ENCODE results near the gene FRS3.

Gene FRS3

GRCh38 chr6:41824571-41825569 is 45.2 kb upstream of the FRS3 start:
- Histone ChIP-seq H3K27ac (ENCODE audit: extremely low read depth, low read depth, low read length) (no peak overlapping the region), H3K9me3 (ENCODE audit: control insufficient read depth, insufficient read depth, low read depth, low read length) (no peaks in the 10 kb centered on the region), H3K4me3 (ENCODE audit: low read depth, low read length) (no peak overlapping the region), H3K4me1 (ENCODE audit: control insufficient read depth, insufficient read depth, low read length) (peaks cover 2% of the 10 kb centered on the region; the same call in 1 of the 2 replicates), H3K36me3 (ENCODE audit: control insufficient read depth in 2 of 2, insufficient read depth in 1 of 2, low read length in 2 of 2) (no peaks in the 10 kb centered on the region; a peak in 1 of 3 replicates)
- TF ChIP-seq ZNF175 (tag by site-specific recombination; IDR thresholded peaks at IDR 0.05) (no peak), ZBTB10 (tag by site-specific recombination; IDR thresholded peaks at IDR 0.05) (no peak), KLF1 (tag by site-specific recombination; IDR thresholded peaks at IDR 0.05) (no peak), YY1 (tag by site-specific recombination; IDR thresholded peaks at IDR 0.05) (no peak), ZNF19 (tag by site-specific recombination; IDR thresholded peaks at IDR 0.05; ENCODE audit: low read depth) (no peak), ZNF311 (tag by site-specific recombination; IDR thresholded peaks at IDR 0.05; ENCODE audit: borderline replicate concordance) (no peak), ZBTB26 (tag by site-specific recombination; optimal IDR thresholded peaks at IDR 0.05) (no peak), ZNF48 (tag by site-specific recombination; IDR thresholded peaks at IDR 0.05) (no peak), ZNF221 (tag by site-specific recombination; IDR thresholded peaks at IDR 0.05; ENCODE audit: borderline replicate concordance) (no peak), ZNF791 (tag by site-specific recombination; IDR thresholded peaks at IDR 0.05) (no peak)
- ChIA-PET POLR2A (no interaction called here), CTCF (interaction anchor here (1.2 to 1.5 kb wide), 2 partner anchors 39 to 220 kb away, joined by 3 to 5 read pairs; no protein-coding TSS in a partner anchor)

GRCh38 chr6:41823178-41823577 is 43.5 kb upstream of the FRS3 start:
- TF ChIP-seq ZNF626 (tag by site-specific recombination; IDR thresholded peaks at IDR 0.05) (no peak), ZNF26 (tag by site-specific recombination; IDR thresholded peaks at IDR 0.05) (no peak), HOXD13 (CRISPR knock-in tag; IDR thresholded peaks at IDR 0.05; ENCODE audit: borderline replicate concordance) (no peak), ZNF610 (tag by site-specific recombination; IDR thresholded peaks at IDR 0.05; ENCODE audit: borderline replicate concordance) (no peak), ZNF571 (tag by site-specific recombination; IDR thresholded peaks at IDR 0.05) (no peak), SP3 (tag by site-specific recombination; IDR thresholded peaks at IDR 0.05) (no peak), ZNF274 (IDR thresholded peaks at IDR 0.05; ENCODE audit: low read length) (no peak), ZNF274 (tag by site-specific recombination; IDR thresholded peaks at IDR 0.05; ENCODE audit: borderline replicate concordance) (no peak)
- ChIA-PET CTCF (interaction anchor here (0.6 to 0.8 kb wide), 3 partner anchors 9 to 220 kb away, joined by 3 to 6 read pairs (median 3); no protein-coding TSS in a partner anchor), POLR2A (interaction anchor here (1.1 kb wide), 1 partner anchor 206 kb away, joined by 5 read pairs; no protein-coding TSS in a partner anchor)
- Histone ChIP-seq H3K4me1 (ENCODE audit: control insufficient read depth, insufficient read depth, low read length) (peaks cover 2% of the 10 kb centered on the region; the same call in 1 of the 2 replicates), H3K36me3 (ENCODE audit: control insufficient read depth in 2 of 2, insufficient read depth in 1 of 2, low read length in 2 of 2) (no peaks in the 10 kb centered on the region), H3K9me3 (ENCODE audit: control insufficient read depth, insufficient read depth, low read depth, low read length) (no peaks in the 10 kb centered on the region), H3K4me3 (ENCODE audit: low read depth, low read length) (no peak overlapping the region), H3K27ac (ENCODE audit: extremely low read depth, low read depth, low read length) (no peak overlapping the region)
